GM21447 (cell line): Measurements from ENCODE around the gene PXMP4.
A peak's percentile ranks its signal among the peaks of the same experiment; 100 is the strongest.
"Not testable (repeated sequence)": the region's sequence is repeated elsewhere in the genome, so short reads cannot be mapped to it uniquely, and the experiment has no call there.

Experiments used
- ATAC-seq: cut with Tn5 transposase; IDR thresholded peaks from one replicate; pipeline ENCODE4 v1.9.1; 2021; ENCODE audit not compliant: unreplicated experiment

Gene PXMP4, protein sequence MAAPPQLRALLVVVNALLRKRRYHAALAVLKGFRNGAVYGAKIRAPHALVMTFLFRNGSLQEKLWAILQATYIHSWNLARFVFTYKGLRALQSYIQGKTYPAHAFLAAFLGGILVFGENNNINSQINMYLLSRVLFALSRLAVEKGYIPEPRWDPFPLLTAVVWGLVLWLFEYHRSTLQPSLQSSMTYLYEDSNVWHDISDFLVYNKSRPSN

DNA sequence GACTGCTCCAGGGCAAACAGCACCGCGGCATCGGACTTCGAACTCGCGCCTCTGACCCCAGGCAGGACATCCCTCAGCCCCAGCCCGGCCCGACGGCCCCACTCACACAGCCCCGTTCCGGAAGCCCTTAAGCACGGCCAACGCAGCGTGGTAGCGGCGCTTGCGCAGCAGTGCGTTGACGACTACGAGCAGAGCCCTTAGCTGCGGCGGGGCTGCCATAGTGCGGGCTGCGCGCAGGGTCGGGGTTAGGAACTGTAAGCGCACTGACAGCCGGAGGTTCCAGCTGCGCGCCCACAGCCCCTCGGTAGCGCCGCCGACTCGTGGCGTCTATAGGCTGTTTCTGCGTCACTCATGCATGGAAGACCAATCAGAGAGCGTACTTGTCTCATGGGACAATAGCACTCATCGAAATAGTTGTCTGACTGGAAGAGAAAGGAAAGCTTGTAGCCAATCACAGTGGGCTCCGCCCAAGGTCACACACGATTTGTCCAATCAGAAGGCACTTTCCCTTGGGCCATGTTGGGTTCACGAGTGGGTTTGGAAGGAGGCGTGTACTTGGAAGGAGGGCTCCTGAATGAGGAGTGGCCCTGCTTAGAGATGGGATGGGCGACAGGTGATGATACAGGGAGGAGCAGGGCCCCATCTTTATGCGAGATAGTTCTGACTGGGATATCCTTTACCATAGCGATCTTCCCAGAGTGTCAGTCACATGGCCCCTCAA is at the start of gene PXMP4:
PXMP4 (minus strand) TSS at position 322 of the 721 bp plus-strand sequence; CDS start at position 219, 103 bp downstream.
- ATAC-seq = peak; percentile 96

DNA sequence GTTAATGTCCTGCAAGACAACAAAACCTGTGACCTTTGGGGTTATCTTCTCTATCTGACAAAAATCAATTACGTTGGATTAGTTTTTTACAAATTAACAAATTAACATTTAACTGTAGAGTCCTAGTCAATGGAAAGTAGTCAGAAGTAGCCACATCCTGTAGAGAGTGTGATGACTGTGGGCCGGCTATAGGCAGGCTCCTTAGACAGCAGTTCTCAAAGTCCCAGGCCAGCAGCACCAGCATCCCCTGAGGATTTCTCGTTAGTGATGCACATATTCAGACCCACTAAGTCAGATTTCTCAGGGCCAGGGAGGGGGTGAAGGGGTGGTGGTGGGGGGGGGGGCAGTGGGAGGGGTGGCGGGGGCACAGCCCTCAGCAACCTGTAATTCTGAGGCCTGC is 48.9 kb upstream of the PXMP4 start:
- ATAC-seq = no peak

DNA sequence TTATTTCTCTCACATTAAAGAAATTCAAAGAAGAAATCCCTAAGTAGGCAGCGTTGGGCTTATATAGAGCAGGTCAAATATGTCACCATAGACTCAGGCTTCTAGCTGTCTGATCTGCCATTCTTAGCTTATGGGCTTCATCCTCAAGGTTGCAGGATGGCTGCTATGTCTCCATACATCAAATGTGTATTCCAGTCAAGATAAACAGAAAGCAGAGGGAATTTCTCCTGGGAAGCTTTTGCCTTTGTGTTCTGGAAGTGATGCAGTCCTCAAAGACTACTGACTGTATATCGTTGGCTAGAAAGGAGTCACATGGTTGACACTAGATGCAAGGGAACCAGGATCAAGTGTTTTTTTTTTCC is 47.6 kb upstream of the PXMP4 start:
- no peak for ATAC-seq

DNA sequence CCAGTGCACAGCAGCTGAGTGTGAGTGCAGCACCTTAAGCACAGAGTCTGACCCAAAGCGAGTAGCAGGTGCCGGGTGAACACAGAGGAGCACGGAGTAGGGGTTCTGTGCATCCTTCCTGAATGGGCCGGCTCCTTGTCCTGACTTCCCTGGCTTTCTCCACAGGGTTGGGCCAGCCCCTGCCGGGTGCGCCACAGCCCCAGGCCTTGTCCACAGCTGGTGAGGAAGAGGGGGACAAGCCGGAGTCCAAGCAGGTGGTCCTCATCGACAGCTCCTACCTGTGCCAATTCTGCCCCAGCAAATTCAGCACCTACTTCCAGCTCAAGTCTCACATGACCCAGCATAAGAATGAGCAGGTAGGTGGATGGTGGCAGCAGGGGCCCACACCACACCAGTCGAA is 46.6 kb upstream of the PXMP4 start:
- ATAC-seq = no peak

DNA sequence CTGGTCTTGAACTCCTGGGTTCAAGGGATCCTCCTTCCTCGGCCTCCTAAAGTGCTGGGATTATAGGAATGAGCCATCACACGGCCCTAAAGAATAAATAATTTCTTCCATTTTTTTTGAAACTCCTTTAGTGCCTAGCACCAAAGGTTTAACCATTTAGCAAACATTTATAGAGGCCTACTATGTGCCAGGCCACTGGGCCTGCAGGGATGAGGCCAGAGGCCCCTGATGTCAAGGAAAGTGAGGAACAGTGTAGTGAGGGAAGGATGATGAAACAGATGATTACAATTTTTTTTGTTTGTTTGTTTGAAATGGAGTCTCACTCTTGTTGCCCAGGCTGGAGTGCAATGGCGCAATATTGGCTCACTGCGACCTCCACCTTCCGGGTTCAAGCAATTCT is 45.5 kb upstream of the PXMP4 start:
- no peak for ATAC-seq

DNA sequence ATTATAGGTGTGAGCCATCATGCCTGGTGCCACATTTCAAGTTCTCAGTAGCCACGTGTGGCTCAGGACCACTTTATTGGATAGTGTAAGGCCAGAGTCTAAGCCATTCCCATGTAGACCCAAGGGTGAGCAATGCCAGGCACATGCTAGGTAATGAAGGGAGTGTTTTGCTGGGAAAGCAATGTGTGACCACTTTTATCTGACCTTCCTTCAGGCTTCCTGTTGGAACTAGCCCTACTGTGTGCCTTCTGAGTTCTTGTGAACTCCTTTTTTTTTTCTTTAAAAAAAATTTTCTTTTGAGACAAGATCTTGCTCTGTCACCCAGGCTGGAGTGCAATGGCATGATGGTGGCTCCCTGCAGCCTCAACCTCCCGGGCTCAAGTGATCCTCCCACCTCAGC is 45.0 kb upstream of the PXMP4 start:
- ATAC-seq = no peak

DNA sequence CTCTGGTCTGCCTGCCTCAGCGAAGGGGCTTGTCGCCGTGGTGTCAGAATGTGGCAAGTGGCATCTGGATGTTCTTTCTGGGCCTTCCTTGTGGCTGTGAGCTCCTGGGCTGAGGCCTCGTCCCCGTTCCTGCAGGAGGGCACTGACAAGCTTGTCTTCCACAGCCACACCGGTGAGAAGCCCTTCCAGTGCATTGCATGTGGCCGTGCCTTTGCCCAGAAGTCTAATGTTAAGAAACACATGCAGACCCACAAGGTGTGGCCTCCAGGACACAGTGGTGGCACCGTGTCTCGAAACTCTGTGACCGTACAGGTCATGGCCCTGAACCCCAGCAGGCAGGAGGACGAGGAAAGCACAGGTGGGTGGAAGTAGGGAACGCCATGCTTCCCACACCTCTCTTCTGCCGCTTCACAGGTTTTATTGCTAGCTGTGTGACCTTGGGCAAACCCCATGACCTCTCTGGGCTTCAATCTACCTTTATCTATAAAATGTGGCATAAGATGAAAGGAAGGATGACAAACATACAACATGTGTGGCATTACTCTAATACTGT is 41.7 kb upstream of the PXMP4 start:
- ATAC-seq = no peak

DNA sequence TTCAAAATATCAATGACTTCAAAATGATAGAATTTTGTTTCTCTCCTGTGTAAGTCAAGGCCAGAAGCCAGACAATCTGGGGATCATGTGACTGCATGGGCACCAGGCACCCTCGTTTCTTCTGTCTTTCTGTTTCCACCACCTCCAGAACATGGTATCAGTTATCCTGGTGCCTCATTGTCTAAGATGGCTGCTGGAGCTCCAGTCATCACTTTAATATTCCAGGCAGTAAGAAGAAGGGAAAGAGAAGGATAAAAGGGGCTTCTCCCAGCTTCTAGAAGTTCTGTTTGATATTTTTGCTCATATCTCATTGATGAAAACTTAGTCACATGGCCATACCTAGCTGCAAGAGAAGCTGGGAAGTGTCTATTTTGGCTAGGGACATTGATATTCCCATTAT is 37.3 kb upstream of the PXMP4 start:
- no peak for ATAC-seq

DNA sequence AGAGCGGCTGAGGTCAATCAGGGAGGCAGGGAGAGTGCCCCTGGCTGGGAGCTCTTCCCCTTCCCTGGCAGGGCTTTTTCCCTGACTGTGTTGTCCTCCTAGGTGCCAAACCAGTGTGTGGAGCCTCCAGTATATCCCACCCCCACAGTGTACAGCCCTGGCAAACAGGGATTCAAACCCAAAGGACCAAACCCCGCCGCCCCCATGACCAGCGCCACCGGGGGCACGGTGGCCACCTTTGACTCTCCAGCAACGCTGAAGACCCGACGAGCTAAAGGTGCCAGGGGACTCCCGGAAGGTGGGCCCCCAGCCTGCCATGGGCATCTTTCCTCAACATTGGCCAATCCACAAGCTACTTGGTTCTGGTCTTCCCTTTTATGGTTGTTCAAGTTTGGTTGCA is 36.9 kb upstream of the PXMP4 start:
- ATAC-seq = no peak

DNA sequence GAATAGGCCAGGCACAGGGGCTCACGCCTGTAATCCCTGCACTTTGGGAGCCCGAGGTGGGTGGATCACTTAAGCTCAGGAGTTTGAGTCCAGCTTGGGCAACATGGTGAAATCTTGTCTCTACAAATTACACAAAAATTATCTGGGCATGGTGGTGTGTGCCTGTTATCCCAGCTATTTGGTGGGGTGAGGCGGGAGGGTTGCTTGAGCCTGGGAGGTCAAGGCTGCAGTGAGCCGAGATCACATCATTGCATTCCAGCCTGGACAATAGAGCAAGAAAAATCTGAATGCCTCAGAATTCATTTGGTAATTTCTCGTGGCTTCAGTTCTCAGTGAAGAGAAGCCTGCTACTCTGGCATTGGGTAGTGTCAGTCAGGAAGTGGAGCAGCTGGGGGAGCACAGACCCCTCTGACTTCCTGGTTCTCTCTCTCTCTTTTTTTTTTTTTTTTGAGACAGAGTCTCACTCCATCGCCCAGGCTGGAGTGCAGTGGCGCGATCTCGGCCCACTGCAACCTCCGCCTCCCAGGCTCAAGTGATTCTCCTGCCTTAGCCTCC is 35.9 kb upstream of the PXMP4 start:
- not testable (repeated sequence) for ATAC-seq

DNA sequence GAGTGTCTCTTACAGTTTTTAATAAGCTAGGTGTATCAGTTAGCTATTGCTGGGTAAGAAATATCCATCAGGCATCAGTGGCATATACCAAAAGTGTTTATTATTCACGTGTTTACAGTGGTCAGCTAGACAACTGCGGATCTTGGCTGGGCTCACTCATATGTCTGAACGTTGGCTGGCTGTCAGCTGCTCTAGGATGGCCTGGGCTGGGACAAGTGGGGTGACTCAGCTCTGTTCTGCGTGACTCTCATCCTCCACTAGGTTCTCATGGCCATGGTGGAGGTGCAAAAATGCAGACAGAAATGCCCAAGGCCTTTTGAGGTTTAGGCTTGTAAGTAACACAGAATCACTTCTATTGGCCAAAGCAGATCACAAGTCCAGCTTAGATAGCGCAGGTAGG is 33.7 kb upstream of the PXMP4 start:
- ATAC-seq = no peak

DNA sequence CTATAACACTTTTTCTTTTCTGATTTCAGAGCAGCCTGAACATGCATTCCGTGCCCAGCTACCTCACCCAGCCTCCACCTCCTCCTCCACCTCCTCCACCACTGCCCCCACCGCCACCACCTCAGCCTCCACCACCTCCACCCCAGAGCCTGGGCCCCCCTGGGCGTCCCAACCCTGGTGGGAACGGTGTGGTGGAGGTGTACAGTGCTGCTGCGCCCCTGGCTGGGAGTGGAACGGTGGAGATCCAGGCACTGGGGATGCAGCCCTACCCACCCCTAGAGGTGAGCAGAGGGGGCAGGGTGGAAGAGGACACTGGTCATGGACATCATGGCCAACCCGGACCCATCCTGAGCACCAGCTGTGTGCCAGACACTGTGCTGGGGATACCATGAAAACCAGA is 33.0 kb upstream of the PXMP4 start:
- no peak for ATAC-seq

DNA sequence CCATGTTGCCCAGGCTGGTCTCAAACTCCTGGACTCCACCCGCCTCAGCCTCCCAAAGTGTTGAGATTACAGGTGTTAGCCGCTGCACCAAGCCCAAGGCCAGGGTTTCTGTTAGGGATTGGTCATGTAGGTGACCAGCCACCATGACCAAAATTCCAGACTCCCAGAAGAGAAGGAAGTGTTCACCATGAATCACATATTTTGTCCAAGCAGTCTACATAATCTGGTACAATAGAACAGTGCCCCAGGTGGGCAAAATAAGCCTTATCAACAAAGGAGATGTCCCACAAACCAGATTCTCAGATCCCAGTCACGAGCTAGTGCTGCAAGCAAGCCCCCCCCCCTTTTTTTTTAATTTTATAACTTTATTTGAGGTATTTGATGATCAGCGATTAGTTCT is 31.7 kb upstream of the PXMP4 start:
- ATAC-seq = no peak

DNA sequence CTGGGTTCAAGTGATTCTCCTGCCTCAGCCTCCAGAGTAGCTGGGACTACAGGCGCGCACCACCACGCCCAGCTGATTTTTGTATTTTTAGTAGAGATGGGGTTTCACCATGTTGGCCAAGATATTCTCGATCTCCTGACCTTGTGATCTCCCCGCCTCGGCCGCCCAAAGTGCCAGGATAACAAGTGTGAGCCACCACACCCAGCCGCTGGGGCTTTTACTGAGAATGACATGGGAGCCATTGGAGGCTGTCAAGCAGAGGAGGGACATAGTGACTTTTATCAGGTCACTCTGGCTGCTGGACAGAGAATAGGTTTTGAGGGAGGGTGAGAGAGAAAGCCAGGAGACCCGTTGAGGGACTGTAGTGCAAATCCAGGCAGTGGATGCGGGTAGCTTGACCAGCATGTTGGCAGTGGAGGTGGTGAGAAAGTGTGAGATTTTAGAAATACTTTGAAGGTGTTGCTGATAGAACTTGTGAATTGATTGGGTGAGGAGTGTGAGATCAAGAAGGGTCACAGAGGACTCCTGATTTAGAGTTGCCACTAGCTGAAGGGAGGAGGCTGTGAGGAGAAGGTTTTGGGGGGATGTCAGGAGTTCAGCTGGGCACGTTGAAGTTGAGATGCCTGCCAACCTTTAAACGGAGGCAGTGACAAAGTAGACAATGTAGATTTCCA is 26.4 kb upstream of the PXMP4 start:
- ATAC-seq = no peak

DNA sequence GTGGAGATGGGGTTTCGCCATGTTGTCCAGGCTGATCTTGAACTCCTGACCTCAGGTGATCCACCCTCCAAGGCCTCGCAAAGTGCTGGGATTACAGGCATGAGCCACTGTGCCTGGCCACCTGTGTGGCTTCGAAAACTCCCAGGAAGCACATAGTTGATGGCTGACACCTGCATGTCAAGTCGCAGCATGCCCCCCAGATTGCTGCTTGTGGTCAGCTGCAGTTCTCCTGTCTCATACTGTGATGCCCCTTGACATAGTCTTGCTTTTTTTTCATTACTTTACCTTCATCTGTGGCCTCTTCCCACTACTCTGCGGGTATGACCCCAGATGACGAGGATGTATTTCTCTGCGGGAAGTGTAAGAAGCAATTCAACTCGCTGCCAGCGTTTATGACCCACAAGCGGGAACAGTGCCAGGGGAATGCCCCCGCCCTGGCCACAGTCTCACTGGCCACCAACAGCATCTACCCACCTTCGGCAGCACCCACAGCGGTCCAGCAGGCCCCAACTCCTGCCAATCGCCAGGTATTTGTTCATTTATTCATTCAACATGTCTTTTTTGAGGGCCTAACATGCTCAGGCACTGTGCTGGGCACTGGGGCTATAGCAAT is 24.8 kb upstream of the PXMP4 start:
- no peak for ATAC-seq

DNA sequence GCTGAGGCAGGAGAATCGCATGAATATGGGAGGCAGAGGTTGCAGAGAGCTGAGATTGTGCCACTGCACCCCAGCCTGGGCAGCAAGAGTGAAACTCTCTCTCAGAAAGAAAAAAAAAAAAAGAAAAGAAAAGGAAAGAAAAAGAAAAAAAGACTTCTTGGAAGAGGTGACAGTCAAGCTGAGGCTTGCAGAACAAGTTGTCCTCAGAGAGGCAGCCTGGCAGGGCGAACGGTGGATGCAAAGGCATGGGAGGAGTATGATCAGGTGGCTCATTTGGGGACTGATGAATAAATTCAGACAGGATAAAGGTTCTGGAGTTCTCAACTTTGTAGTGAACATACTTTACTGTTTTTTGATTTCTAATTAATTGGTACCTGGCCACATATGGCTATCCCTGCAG is 24.1 kb upstream of the PXMP4 start:
- ATAC-seq = no peak

DNA sequence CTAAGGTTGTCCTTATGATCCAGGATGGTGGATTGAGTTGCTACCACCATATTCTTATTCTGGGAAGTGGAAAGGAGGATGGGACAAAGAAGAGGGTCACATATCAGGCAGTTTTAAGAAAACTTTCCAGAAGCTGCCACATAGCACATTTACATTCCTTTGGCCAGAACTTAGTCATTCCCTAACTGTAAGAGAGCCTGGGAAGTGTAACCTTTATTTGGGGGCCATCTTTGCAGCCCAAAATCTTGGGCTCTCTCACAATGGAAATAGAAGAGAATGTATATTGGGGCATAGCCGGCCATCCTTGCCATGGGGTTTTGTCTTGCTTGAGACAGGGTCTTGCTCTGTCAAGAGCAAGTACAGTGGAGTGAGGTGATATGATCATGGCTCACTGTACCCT is 20.1 kb upstream of the PXMP4 start:
- no peak for ATAC-seq

DNA sequence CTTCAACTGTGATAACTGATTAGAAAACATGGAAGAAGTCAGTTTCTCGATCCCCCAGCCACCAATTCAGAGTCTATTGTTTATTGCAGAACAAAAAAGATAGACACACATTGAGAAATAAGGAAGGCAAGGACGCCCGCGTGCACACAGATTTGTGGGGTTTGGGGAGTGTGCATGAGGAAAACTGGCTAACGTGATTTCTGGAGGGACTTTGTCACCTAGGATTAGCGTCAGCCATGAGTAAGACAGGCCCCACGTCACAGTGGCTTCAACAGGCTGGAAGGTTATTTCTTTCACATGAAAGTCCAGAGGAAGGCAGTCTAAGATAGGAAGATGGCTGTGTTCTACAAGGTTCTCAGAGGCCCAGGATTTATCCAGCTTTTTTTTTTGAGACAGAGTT is 19.4 kb upstream of the PXMP4 start:
- no peak for ATAC-seq

DNA sequence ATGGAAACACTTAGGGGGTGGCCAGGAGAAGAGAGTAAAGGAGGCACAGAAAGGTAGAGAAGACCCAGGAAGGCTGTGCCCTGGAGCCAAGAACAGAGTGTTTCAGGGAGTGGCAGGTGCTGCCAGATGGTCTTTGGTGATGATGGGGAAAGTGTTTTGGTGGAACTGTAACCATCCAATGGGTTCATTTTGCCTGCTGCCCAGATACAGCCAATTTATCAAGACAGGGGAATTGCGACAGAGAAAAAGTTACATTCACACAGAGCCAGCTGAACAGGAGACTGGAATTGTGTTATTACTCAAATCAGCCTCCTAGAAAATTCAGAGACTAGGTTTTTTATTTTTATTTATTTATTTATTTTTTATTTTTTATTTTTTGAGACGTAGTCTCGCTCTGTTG is 16.9 kb upstream of the PXMP4 start:
- ATAC-seq = no peak

DNA sequence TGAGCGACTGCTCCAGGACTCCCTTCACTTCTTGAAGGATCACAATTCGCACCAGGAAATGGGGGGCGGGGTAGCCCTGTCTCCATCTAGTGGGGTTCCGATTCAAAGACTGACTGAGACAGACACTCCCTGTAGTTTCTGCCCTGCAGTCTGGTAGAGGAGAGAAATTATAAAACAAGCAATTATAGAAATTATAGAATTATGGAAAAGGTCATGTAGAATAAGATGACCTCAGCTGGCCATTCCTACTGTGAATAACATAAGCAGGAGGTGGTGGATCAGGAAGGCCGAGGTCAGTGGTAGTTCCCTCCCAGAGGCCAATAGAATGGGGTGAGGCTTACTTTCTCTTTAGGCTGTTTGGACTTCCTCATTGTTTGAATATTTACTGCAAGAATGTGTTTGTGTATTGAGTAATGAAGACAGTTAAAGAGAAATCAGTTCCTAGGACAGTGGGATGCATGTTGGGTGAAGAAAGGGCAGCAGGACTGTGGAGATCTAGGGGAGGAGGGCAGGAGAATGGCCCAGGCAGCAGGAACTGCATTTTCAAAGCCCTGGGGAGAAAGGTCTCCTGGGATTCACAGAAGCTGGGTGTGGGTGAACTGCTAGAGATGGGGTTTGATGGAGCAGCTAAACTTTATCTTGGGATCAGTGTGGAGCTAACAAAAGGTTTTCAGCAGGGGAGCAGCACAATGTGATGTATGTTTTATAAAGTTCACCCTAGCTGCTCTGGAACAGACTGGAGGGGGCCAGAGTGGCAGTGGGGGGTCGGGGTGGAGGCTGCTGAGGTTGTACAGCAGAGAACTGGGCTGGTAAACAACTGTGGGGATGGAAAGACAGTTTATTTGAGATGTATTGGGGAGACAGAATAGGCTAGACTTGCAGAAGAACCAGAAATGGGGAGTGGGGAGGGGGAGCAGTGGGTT is 13.8 kb upstream of the PXMP4 start:
- ATAC-seq = no peak
